Midbrain (tissue), 1 donor: ENCODE measurements around the gene GRIK3.

ENCODE experiments used
- DNase-seq: peaks from one replicate; lab custom pipeline; 2025; lab: John Stamatoyannopoulos, UW

Gene GRIK3

GRCh38 chr1:36761113-36761512, 273.2 kb downstream of the GRIK3 start:
- DNase-seq: no peak

GRCh38 chr1:36760081-36760480, 274.2 kb downstream of the GRIK3 start:
- DNase-seq: no peak

GRCh38 chr1:36759355-36759754, 275.0 kb downstream of the GRIK3 start:
- no peak for DNase-seq

DNA sequence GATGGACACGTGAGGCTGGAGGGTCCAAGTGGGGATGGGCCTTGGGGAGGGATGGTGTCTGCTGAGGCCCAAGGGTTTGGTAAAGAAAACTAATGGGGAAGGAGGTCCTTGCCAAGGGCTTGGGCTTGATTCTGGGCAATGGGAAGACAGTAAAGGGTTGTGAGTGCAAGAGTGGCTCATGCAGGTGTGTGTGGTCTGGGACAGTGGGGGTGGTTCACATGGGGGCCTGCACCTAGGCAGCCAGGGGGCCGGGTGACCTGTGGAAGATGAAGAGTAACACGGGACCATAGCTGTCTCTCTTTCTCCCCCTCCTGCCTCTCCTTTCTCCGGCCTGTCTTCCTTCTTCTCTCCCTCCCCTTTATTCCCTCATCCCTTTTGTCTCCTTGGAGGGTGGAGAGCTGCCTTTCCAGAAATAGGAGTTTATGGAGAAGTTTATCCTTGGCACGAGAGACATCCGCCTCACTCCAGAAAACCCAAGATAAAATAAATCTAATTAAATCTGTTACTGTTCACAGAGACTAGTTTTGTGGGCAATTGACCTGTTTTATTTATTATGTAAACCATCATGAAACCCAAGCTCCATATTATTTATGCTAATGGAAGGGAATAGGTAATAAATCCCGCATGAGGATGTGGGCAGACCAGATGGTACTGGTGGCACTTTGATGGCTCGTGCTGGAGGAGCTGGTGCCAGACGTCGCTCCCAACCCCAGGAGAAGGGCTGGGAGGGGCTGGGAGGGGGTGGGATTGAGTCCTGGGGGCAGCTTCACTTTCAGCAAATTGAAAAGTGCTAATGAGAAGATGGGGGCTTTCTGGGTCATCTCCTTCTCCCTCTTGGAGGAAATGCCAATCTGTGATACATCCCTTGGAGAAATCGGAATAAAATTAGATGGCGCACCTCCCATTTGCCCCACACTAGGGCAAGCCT, 278.7 kb downstream of the GRIK3 start:
- DNase-seq: no peak

DNA sequence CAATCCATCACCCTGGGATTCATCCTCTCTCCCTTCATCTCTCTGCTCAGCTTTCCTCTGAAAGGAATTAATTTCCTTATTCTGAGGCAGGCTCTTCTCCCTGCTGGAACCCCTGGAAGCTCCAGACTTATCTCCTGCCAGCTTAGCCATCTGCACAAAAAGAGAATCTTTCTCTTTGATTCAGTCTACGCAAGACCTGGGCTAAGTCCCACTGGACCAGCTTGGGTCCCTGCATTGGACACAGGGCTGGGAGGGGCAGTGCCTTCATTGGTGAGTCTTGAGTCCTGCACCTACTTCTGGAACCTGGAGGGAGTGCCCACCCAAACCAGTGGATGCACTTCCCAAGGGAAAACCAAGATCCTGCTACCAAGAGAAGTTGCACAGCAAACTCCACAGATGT, 279.9 kb downstream of the GRIK3 start:
- DNase-seq: no peak

DNA sequence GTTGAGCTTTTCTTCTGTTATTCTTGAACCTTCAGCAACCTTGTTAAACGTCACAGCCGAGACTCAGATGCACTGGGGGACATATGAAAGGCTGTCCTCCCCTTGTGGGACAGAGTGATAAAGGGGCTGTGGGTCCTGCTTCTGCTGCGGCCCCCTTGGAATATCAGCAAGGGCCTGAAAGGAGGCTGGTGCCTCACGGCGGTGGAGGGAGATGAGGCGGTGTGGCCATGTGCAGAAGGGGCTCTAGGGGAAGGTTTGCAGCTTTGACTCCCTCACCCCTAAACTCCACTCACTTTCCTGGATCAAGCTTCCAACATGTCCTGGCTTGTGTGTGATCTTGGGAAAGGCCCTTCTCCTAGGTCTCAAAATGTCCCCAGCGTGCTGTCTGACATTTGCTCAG, 280.9 kb downstream of the GRIK3 start:
- DNase-seq: no peak

- no peak for DNase-seq
Measured at GRCh38 chr1:36752891-36753361, 281.4 kb downstream of the GRIK3 start.

DNA sequence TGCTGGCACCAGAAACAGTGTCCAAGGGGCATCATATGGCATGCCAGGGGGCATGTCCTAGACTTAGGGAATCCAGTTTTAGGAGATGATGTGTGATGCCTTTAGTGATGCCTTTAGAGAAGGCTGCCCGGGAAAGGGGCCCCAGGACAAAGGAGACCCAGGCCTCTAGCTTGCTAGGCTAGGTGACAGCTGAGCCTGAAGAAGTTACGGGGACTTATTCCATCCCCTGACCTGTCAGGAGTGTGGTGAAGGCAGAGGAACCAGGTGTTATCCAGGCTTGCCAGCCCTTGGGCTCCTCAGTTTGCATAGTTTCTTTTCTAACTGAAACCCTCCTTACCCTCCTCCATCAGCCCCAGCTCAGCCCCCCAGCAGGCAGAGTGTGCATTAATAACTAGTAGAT, 281.9 kb downstream of the GRIK3 start:
- no peak for DNase-seq

GRCh38 chr1:36751525-36751924, 282.8 kb downstream of the GRIK3 start:
- no peak for DNase-seq

- no peak for DNase-seq
Measured at GRCh38 chr1:36748466-36748865, 285.8 kb downstream of the GRIK3 start.
